Peyer's patch (tissue), 4 donors: ENCODE data around the gene FRMD4A. TPM values are rescaled to one million over a fixed set of nuclear protein-coding genes. Genes with fewer than 3 reads are reported as not detected.

Experiments used
- DNase-seq, 3 donors: peaks; one replicate each; pipeline ENCODE4 v3.0.0-alpha.2; 2017 to 2019
- H3K27ac ChIP-seq, 4 donors: fragments of 200-600 bp; sonication (generic); one replicate each; pipeline ENCODE4 v1.5.1; 2016 to 2019
- H3K27me3 ChIP-seq, 2 donors: fragments of 200-600 bp; sonication (generic); one replicate each; pipeline ENCODE4 v1.5.1; 2019
- H3K36me3 ChIP-seq, 3 donors: fragments of 200-600 bp; sonication (generic); one replicate each; pipeline ENCODE4 v1.5.1; 2016 to 2019
- H3K4me1 ChIP-seq, 4 donors: fragments of 200-600 bp; sonication (generic); one replicate each; pipeline ENCODE4 v1.5.1; 2016 to 2019
- H3K4me3 ChIP-seq, 4 donors: fragments of 200-600 bp; sonication (generic); 1 replicate in 3 of 4; 2 replicates in 1 of 4; pipeline ENCODE4 v1.5.1; 2016 to 2019; ENCODE audit warnings: mild to moderate bottlenecking in 1 of 4
- H3K9me3 ChIP-seq, 4 donors: fragments of 200-600 bp; sonication (generic); one replicate each; pipeline ENCODE4 v1.5.1; 2016 to 2019; ENCODE audit warnings: mild to moderate bottlenecking in 1 of 4
- CTCF ChIP-seq, 6 experiments: fragments of 450-650 bp in 4 of 6; fragments of 200-600 bp in 2 of 6; sonication (generic) in 1 of 6; IDR thresholded peaks; one replicate each; pipeline ENCODE4 v1.5.1; 2017 to 2019; ENCODE audit warnings: antibody characterized with exemption in 6 of 6, mild to moderate bottlenecking in 3 of 6, moderate library complexity in 1 of 6
- POLR2A ChIP-seq, 2 donors: fragments of 450-650 bp; IDR thresholded peaks; one replicate each; pipeline ENCODE4 v1.5.1; 2017; ENCODE audit warnings: antibody characterized with exemption in 2 of 2, mild to moderate bottlenecking in 2 of 2, moderate library complexity in 2 of 2
- total RNA-seq, 4 donors: library from RNA; depleted of rRNA; stranded (reverse); fragments of >200 nt; gene quantifications; one replicate each; pipeline ENCODE4 v1.1.0, GENCODE V29; 2016

FRMD4A gene
- total RNA-seq, 4 donors from 2014 or later: 3.0 to 47.9 (median 5.9) TPM

GRCh38 chr10:13806419-13806818 is 524.3 kb downstream of the FRMD4A start:
- no peaks in the 10 kb centered on the region for H3K36me3 ChIP-seq
- H3K27ac ChIP-seq: no peak overlapping the region
- no peaks in the 10 kb centered on the region for H3K9me3 ChIP-seq
- no peaks in the 10 kb centered on the region for H3K27me3 ChIP-seq
- H3K4me1 ChIP-seq: peaks cover 0 to 6% (median 0%) of the 10 kb centered on the region in 4 donors
- TF ChIP-seq CTCF (IDR thresholded peaks at IDR 0.05) (no peak), POLR2A (IDR thresholded peaks at IDR 0.05) (no peak)
- no peak for DNase-seq
- H3K4me3 ChIP-seq: no peak overlapping the region

DNA sequence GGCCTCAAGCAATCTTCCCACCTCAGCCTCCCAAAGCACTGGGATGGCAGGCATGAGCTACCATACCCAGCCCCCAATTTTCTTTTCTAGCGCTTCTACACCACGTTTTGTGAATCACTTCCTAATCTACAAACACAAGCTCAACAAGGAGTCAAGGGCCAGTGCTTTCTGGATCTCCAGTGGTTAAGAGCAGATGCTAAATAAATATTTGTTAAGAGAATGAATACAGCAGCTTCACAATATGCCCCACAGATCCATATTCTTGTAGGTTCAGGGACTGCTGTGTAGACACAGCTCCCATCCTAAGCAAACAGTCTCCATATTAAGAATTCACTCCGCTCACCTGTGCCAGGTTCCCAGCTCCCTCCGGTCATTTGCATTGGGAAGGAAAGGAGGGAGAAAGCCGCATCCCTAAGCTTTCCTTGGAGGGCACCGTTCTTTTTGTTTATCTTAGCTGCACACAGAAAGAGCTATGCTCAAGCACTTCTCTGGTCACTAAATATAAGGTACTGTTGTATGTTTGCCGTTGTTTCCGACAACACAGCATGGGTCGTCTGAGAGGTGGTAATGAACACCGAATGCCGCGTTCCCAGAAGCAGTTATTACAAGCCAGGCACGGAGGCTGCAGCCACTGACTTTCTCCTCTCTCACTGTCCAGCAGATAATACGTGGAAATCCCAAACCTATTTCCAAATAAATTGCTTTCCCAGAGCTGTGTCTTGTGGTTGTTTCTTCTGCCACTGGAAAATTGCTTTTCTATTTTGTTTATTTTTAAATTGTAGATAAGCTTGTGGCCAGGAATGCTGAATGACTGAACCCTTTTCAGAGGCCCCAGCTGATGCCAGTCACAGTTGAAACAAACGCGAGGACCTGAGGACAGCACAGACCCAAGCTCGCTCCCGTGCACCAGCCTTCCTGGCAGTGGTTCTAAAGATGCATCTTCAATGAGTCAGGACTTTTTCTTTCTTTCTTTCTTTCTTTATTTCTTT is 526.9 kb downstream of the FRMD4A start:
- no peak overlapping the region for H3K4me3 ChIP-seq
- no peaks in the 10 kb centered on the region for H3K27me3 ChIP-seq
- H3K27ac ChIP-seq: no peak overlapping the region
- no peaks in the 10 kb centered on the region for H3K9me3 ChIP-seq
- TF ChIP-seq CTCF (IDR thresholded peaks at IDR 0.05) (no peak), POLR2A (IDR thresholded peaks at IDR 0.05) (no peak)
- DNase-seq: no peak
- H3K36me3 ChIP-seq: no peaks in the 10 kb centered on the region
- no peaks in the 10 kb centered on the region for H3K4me1 ChIP-seq

DNA sequence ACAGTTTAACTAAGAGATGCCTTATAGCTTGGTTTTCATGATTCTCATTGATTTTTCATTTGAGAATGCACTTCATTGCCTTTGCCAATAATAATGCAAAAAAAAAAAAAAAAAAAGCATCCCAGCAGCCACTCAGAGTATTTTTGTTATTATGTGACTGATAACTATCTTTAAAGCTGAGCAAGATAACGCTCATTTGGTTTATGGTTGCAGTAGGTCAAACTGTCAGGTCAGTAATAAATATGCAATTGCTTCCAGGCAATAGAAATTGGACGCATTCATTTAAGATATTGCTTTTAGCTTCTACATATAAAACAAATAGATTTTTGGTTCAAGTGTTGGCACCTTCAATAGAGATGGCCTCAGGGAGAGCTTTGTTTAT is 528.8 kb downstream of the FRMD4A start:
- Histone ChIP-seq H3K4me3 (no peak overlapping the region), H3K9me3 (no peaks in the 10 kb centered on the region), H3K36me3 (no peaks in the 10 kb centered on the region), H3K4me1 (no peaks in the 10 kb centered on the region), H3K27ac (no peak overlapping the region), H3K27me3 (no peaks in the 10 kb centered on the region)
- TF ChIP-seq CTCF (IDR thresholded peaks at IDR 0.05) (no peak), POLR2A (IDR thresholded peaks at IDR 0.05) (no peak)
- no peak for DNase-seq

- H3K36me3 ChIP-seq: no peaks in the 10 kb centered on the region
- H3K27ac ChIP-seq: no peak overlapping the region
- H3K4me3 ChIP-seq: no peak overlapping the region
- TF ChIP-seq POLR2A (IDR thresholded peaks at IDR 0.05) (no peak), CTCF (IDR thresholded peaks at IDR 0.05) (no peak)
- peaks cover 0 to 1% (median 0%) of the 10 kb centered on the region in 4 donors for H3K4me1 ChIP-seq
- no peaks in the 10 kb centered on the region for H3K9me3 ChIP-seq
- no peaks in the 10 kb centered on the region for H3K27me3 ChIP-seq
- DNase-seq: no peak
Measured at GRCh38 chr10:13801156-13801906, 529.4 kb downstream of the FRMD4A start.

- no peak for DNase-seq
- peaks cover 0 to 8% (median 1%) of the 10 kb centered on the region in 4 donors for H3K4me1 ChIP-seq
- H3K4me3 ChIP-seq: no peak overlapping the region
- no peak for TF ChIP-seq POLR2A (IDR thresholded peaks at IDR 0.05)
- TF ChIP-seq CTCF (IDR thresholded peaks at IDR 0.05): no peak
- H3K36me3 ChIP-seq: no peaks in the 10 kb centered on the region
- H3K27me3 ChIP-seq: no peaks in the 10 kb centered on the region
- H3K9me3 ChIP-seq: no peaks in the 10 kb centered on the region
- no peak overlapping the region for H3K27ac ChIP-seq
Measured at GRCh38 chr10:13797164-13797563, 533.6 kb downstream of the FRMD4A start.
